NCI-H446 (cell line): Measurements from ENCODE around the gene LMTK3.

Experiments used
- DNase-seq, 2 experiments: peaks; one replicate each; lab custom pipeline; 2025; lab: John Stamatoyannopoulos, UW

The LMTK3 gene, protein sequence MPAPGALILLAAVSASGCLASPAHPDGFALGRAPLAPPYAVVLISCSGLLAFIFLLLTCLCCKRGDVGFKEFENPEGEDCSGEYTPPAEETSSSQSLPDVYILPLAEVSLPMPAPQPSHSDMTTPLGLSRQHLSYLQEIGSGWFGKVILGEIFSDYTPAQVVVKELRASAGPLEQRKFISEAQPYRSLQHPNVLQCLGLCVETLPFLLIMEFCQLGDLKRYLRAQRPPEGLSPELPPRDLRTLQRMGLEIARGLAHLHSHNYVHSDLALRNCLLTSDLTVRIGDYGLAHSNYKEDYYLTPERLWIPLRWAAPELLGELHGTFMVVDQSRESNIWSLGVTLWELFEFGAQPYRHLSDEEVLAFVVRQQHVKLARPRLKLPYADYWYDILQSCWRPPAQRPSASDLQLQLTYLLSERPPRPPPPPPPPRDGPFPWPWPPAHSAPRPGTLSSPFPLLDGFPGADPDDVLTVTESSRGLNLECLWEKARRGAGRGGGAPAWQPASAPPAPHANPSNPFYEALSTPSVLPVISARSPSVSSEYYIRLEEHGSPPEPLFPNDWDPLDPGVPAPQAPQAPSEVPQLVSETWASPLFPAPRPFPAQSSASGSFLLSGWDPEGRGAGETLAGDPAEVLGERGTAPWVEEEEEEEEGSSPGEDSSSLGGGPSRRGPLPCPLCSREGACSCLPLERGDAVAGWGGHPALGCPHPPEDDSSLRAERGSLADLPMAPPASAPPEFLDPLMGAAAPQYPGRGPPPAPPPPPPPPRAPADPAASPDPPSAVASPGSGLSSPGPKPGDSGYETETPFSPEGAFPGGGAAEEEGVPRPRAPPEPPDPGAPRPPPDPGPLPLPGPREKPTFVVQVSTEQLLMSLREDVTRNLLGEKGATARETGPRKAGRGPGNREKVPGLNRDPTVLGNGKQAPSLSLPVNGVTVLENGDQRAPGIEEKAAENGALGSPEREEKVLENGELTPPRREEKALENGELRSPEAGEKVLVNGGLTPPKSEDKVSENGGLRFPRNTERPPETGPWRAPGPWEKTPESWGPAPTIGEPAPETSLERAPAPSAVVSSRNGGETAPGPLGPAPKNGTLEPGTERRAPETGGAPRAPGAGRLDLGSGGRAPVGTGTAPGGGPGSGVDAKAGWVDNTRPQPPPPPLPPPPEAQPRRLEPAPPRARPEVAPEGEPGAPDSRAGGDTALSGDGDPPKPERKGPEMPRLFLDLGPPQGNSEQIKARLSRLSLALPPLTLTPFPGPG (N-terminal part only)

DNA sequence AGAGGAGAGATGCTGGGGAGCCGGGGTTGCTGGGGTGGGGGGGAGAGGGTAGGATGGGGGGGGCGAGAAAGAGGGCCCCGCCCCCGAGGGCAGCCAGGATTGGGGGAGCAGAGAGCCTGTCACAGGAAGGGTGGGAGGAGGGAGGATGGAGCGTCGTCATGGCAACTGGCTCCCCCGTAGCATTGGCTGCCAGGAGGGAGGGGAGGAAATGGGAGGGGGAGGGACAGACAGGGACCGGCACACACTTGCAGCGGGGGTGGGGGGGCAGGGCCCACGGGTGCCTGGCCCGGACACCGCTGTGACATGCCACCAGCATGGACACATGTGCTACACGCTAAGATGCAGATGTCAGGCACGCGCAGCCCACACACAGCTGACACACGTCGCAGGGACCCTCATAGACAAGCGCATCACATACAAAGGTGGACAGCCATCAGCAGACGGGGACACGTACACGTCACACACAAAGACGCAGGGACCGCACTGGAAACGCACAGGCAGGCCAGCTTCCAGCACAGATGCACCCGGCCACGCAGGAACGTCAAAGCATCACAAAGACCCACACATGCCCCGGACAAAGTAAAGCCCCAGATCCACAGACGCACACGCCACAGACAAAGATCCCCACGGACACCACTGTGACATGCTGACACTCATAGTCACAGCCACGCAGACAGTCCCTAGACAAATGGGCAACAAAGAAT lies at the start of gene LMTK3:
Gene LMTK3 (minus strand): TSS at position 36 of the 704 bp plus-strand sequence. CDS start 259 bp downstream, outside the sequence.
- peak; percentile 53 to 73 for DNase-seq

DNA sequence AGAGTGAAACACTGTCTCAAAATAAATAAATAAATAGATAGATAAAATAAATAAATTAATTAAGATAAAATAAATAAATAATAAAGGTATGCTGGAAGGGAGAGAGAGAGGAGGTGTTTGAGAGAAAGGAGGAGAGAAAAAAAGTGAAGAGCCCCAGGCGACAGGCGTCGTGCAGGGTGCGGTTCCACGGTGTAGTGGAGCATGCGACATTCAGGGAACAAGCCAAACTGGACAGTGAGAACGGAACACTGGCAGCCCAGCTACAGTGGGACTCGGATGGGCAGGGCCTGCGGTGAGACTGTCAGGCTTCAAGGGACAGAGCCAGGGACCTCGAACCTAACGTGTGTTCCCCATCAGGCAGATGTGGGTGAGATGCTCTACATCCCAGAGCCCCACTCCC lies 49.8 kb upstream of the LMTK3 start:
- DNase-seq: no peak

DNA sequence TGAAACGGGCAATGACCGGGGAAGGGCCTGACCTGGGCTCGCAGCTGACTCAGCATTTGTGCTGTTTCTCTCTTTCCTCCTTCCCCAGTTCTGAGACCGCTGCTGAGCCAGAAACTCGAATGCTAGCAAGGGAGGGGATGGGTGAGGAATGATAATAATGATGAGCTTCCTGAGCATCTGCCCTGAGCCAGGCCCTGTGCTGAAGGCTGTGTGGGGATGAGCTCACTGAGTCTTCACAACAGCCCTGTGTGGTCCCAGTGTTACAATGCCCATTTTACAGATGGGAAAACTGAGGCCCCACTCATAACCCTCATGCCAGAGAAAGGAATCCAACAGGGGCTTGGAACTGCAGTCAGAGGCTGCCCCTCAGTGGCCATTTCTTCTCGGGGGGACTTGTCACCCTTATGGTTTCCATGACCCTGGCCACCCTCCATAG lies 48.5 kb upstream of the LMTK3 start:
- DNase-seq: no peak

GRCh38 chr19:48558018-48558684 lies 46.5 kb upstream of the LMTK3 start:
- no peak for DNase-seq

GRCh38 chr19:48556825-48557224 lies 45.2 kb upstream of the LMTK3 start:
- no peak for DNase-seq

DNA sequence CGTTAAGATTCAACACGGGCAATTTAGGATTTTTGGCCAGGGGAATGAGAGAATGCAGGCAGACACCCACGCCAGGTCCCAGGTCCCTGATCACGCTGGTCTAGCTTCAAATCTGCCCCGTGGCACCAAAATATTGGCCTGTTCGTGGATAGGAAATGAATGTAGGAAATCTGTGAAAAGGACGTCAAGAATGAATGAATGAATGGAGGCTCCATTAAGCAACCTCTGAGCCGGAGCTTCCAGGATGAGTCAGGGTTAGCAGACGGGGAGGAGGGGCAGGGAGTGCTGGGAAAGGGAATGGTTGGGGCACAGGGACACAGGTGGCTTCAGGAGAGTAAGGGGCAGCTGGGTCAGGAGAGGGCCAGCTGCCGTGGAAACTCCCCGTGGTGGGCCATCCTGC lies 44.5 kb upstream of the LMTK3 start:
- peak in 1 of 2 experiments; percentile 15 for DNase-seq

- DNase-seq: no peak
These were observed 42.9 kb upstream of the LMTK3 start for GRCh38 chr19:48554385-48555091.

DNA sequence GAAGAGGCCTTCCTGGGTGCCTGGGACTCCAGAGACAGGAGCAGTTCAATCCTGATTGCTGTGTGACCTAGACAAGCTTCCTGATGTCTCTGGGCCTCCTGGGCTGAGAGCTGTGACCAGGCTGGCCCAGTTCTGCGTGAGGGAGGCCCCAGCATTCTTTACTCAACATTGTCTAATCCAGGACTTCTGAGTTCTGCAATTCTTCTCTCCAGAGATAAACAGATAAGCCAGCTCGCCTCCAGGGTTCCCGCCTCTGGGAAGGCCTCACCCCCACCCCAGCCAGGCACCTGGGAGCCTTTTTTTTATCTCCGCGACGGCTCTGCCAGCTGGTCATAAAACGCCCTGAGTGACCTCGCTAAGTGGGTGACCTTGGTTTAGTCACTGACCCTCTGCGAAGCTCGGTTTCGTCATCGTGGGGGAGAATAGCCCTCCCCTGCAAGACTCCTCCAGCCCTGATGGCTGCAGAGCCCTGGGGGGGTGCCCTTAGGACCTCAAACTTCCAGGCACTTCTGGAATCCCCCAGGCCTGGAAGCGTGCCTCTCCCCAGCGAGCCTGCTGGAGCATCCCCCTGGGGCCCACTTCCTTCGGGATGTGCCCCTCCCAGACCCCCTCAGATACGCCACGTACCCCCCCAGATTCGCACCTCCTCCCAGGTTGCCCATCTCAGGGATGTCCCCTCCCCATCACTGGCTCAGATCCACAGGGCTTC lies 42.2 kb upstream of the LMTK3 start:
- DNase-seq: no peak

- DNase-seq: no peak
These were observed 41.0 kb upstream of the LMTK3 start for GRCh38 chr19:48552406-48553322.

DNA sequence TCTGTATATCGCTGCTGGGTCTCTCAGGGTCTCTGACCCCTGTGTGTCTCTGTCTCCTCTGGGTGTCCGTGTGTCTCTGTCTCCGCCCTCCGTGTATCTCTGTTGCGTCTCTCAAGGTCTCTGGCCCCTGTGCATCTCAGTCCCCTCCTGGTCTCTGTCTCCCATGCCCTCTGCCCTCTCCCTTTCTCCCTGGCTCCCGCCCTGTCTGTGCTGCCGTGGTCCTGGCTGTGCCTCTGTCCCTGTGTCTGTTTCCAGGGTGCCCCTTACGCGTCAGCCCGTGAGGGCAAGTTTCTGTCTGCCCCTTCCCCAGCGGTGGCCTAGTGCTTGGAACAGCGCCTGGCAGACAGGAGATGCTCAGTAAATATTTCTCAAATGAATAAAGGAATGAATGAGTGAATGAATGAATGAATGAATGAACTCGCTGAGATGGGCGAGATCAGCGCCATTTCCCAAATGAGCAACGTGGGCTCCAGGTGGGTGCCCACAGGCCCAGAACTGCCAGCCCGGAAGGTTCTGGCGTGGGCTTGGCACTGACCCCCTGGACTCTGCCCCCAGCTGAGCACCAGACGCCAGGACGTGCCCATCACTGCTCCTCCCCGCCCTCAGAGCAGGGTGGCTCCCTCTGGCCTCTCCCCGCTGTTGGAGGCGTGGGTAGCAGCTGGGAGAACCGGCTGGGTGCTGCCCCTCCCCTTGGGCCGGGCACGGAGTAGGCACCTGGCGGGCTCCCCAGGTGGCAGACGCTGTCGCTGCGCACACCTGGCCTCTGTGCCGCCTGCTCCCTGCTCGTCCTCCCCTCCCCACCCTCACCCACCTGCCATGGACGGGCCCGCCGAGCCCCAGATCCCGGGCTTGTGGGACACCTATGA lies 40.0 kb upstream of the LMTK3 start, which contains the start of gene SULT2B1:
Gene SULT2B1 (plus strand): TSS at position 736 of the 866 bp plus-strand sequence. CDS start 81 bp downstream, at position 817.
- DNase-seq: no peak

DNA sequence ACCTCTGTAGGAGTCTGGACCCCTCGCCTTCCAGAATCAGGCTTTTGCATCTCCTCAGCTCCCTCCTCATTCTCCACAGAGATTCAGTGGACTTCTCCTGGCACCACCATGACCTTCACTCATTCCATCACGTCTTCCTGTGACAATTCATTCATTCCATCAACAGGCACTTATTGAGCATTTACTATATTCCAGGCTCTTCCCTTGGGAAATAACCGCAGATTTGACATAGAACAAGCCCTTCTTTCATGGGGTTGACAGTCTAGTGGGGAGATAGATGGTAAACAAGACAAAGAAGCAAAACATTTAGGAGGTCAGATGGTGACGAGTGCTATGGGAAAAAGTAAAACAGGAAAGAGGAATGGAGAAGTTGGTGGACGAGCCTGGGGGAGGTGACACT lies 37.7 kb upstream of the LMTK3 start:
- no peak for DNase-seq

DNA sequence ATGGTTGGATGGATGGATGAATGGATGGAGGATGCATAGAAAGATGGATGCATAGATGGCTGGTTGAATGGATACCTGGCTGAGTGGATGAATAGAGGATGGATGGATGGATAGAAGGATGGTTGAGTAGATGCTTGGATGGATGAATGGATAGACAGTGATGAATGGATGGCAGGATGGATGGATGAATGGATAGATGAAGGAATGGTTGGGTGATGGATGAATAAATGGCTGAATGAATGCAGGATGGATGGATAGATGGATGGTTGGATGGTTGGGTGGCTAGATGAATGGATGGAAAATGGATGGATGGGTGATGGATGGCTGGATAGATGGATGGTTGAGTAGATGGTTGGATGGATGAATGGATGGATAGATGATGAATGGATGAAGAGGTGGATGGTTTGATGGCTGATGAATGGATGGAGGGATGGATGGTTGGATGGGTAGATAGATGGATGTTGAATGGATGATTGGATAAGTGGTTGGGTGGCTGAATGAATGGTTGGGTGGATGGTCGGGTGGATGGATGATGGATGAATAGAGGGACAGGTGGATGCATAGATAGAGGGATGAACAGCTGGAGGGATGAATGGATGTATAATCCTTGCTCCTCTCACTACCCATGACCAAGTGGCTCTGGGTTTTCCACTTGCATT lies 36.7 kb upstream of the LMTK3 start:
- DNase-seq: no peak

DNA sequence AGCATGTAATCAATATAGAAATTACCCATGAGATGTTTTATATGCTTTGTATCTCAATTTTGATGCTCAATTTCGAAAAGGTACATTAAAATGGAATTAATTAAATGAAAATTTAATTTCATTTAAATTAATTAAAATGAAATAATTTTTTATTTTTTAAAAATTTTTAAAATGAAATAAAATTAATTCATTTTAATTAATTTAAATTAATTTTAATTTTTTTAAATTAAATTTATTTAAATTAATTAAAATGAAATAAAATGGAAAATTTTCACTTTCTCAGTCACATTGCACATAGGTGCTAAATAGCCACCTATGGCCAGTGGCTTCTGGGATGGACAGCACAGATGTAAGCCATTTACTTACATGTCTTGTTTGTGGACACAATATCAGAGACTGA lies 36.1 kb upstream of the LMTK3 start:
- no peak for DNase-seq

- no peak for DNase-seq
These were observed 33.5 kb upstream of the LMTK3 start for GRCh38 chr19:48544856-48545750.

GRCh38 chr19:48543121-48543710 lies 31.6 kb upstream of the LMTK3 start:
- DNase-seq: no peak
